CD4-positive, alpha-beta T cell treated with Interleukin-17A for 4 hours (primary cell): Measurements from ENCODE around the gene UQCC2.
A peak's percentile ranks its signal among the peaks of the same experiment; 100 is the strongest.

ENCODE experiments used
- DNase-seq: peaks from one replicate; pipeline ENCODE4 v3.0.0-alpha.2; 2020; ENCODE audit warnings: mixed read lengths

The UQCC2 gene

GRCh38 chr6:33711140-33712129 lies at the start of gene UQCC2:
Gene UQCC2, minus strand, starts transcription at chr6:33711700. Its CDS starts 14 bp downstream, at chr6:33711686.
- DNase-seq = peak; percentile 99

- no peak for DNase-seq
Measured at GRCh38 chr6:33759887-33760629, 48.6 kb upstream of the UQCC2 start.

- DNase-seq = no peak
Measured at GRCh38 chr6:33758815-33759216, 47.3 kb upstream of the UQCC2 start.

GRCh38 chr6:33757906-33758305 lies 46.4 kb upstream of the UQCC2 start:
- DNase-seq = no peak

GRCh38 chr6:33757113-33757512 lies 45.6 kb upstream of the UQCC2 start:
- DNase-seq = no peak

- DNase-seq = no peak
Measured at GRCh38 chr6:33756211-33756954, 44.9 kb upstream of the UQCC2 start.

- DNase-seq = no peak
Measured at GRCh38 chr6:33755070-33755869, 43.8 kb upstream of the UQCC2 start.

- no peak for DNase-seq
Measured at GRCh38 chr6:33754222-33754621, 42.7 kb upstream of the UQCC2 start.

GRCh38 chr6:33752646-33753015 lies 41.1 kb upstream of the UQCC2 start:
- no peak for DNase-seq

- no peak for DNase-seq
Measured at GRCh38 chr6:33751771-33752645, 40.5 kb upstream of the UQCC2 start.

GRCh38 chr6:33750244-33750991 lies 38.9 kb upstream of the UQCC2 start:
- DNase-seq = no peak

- no peak for DNase-seq
Measured at GRCh38 chr6:33749401-33749800, 37.9 kb upstream of the UQCC2 start.

- DNase-seq = no peak
Measured at GRCh38 chr6:33748841-33749240, 37.3 kb upstream of the UQCC2 start.

- no peak for DNase-seq
Measured at GRCh38 chr6:33747823-33748222, 36.3 kb upstream of the UQCC2 start.

GRCh38 chr6:33746651-33747100 lies 35.2 kb upstream of the UQCC2 start, which contains the start of gene IP6K3:
Gene IP6K3, minus strand, starts transcription at chr6:33746905. Its CDS starts 11,429 bp downstream, at chr6:33735476.
- no peak for DNase-seq

GRCh38 chr6:33746036-33746600 lies 34.6 kb upstream of the UQCC2 start:
- no peak for DNase-seq

- no peak for DNase-seq
Measured at GRCh38 chr6:33745548-33745947, 34.0 kb upstream of the UQCC2 start.

GRCh38 chr6:33744895-33745546 lies 33.5 kb upstream of the UQCC2 start:
- DNase-seq = no peak
